WI38 (cell line): ENCODE data around the gene PTPRA.

Experiments used
- H3K4me3 ChIP-seq: 2 replicates; pipeline ENCODE4 v1.5.1; 2011; ENCODE audit warnings: low read depth, mild to moderate bottlenecking, control low read depth, low read length
- CTCF ChIP-seq: IDR thresholded peaks from 2 replicates; pipeline ENCODE4 v1.5.1; 2012; ENCODE audit warnings: low read depth, mild to moderate bottlenecking, control low read depth, low read length

Gene PTPRA

DNA sequence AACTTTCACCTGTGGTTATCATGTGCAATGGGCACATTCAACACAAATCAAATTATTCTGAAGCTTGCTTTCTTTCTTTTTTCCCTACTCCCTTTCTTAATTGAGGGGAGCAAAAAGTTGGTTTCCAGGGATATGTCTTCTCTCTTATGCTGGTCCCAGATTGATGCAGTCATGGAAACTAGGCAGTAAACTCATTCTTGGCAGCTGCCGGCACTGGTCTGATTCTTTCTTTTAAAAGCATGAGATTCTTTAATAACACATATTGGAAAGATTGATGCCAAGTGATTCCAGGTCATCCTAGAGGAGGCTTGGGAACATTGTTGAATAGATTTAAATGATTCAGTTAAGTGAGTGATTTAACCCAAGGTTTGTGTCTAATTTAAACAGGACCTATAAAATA lies 29.0 kb downstream of the PTPRA start:
- no peak overlapping the region for H3K4me3 ChIP-seq
- TF ChIP-seq CTCF: no peak

DNA sequence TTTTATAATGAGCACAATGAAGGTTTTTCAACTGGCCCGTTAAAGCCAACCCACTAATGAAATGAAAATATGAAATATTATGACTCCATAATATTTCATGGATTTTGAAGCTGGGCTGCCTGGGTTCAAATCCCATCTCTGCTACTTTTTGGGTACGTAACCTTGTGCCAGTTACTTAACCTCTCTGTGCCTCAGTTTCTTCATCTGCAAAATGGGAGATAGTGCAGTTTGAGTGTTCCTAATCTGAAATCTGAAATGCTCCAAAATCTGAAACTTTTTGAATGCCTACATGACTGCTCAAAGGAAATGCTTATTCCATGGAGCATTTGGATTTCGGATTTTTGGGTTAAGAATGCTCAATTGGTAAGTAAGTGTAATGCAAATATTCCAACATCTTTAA lies 29.5 kb downstream of the PTPRA start:
- H3K4me3 ChIP-seq: no peak overlapping the region
- no peak for TF ChIP-seq CTCF

GRCh38 chr20:2903686-2904085 lies 30.4 kb downstream of the PTPRA start:
- no peak for TF ChIP-seq CTCF

DNA sequence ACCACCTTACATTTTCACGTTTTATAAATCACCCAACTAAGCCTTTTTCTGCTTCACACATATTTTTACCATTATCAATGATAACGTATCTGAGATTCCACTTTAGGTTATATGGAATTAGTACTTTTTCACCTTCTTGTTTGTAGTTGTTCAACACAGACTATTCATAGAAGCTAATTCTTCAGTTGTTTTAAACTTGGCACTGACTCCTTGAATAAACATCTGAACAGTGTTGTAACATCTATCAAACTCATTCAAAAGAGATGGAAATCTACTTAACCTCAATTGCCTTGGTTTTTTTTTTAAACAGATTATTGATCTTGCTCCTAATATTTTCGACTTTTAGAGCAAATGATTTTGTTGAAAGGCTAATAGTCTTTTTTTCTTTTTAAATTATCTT lies 34.2 kb downstream of the PTPRA start:
- no peak overlapping the region for H3K4me3 ChIP-seq
- no peak for TF ChIP-seq CTCF

More at GRCh38 chr20:2903686-2904085, 30.4 kb downstream of the PTPRA start:
- H3K4me3 ChIP-seq: no peak overlapping the region

DNA sequence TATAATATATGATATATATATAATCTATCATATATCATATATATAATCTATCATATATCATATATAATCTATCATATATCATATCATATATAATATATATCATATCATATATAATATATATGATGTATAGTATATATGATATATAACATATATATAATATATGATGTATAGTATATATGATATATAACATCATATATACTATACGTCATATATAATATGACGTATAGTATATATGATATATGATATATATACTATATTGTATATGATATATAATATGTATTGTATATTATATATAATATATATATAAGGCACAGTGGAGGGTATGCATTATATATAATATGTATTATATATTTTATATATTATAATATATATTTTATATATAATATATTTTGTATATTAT lies 36.7 kb downstream of the PTPRA start:
- no peak overlapping the region for H3K4me3 ChIP-seq
- TF ChIP-seq CTCF: no peak

GRCh38 chr20:2911200-2911599 lies 37.9 kb downstream of the PTPRA start:
- no peak for TF ChIP-seq CTCF
- H3K4me3 ChIP-seq: no peak overlapping the region

- TF ChIP-seq CTCF: no peak
- H3K4me3 ChIP-seq: no peak overlapping the region
These were observed 40.9 kb downstream of the PTPRA start for GRCh38 chr20:2914160-2914559.
